ENCODE results near the gene RIT1. TPM values are rescaled to one million over a fixed set of nuclear protein-coding genes. Genes with fewer than 3 reads are reported as not detected.

Gene RIT1
- polyA plus RNA-seq, 3 donors = 49.2 to 56.8 (median 50.6) TPM

- DNase-seq (ENCODE audit: extremely low read depth in 1 of 11, low read depth in 9 of 11, low spot score in 4 of 11) = no peak
These were observed 33.2 kb downstream of the RIT1 start for GRCh38 chr1:155877945-155878344.

- no peak for DNase-seq (ENCODE audit: extremely low read depth in 1 of 11, low read depth in 9 of 11, low spot score in 4 of 11)
These were observed 37.3 kb downstream of the RIT1 start for GRCh38 chr1:155873860-155874259.

- DNase-seq (ENCODE audit: extremely low read depth in 1 of 11, low read depth in 9 of 11, low spot score in 4 of 11) = no peak
These were observed 38.6 kb downstream of the RIT1 start for GRCh38 chr1:155872527-155872926.

DNA sequence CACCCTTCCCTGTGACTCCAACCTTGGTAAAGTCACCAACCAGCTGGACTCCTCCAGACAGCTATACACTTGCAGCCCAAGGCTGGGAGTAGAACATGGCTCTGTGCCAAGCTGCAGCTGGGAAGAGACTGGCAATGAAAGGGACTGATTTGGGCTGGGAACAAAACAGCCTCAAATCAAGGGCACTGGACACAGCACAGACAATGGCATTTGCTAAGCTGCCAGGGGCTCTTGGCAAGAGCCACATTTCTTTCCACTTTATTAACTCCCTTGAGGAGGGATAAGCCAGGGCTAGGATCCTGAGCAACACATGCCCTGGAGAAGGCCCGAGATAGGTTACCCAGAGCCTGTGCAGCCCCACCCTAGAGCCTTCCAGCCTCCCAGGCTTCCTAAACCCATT lies 39.8 kb downstream of the RIT1 start:
- DNase-seq (ENCODE audit: extremely low read depth in 1 of 11, low read depth in 9 of 11, low spot score in 4 of 11) = no peak

GRCh38 chr1:155867766-155868165 lies 43.4 kb downstream of the RIT1 start:
- DNase-seq (ENCODE audit: extremely low read depth in 1 of 11, low read depth in 9 of 11, low spot score in 4 of 11) = no peak

GRCh38 chr1:155864393-155864792 lies 46.8 kb downstream of the RIT1 start:
- no peak for DNase-seq (ENCODE audit: extremely low read depth in 1 of 11, low read depth in 9 of 11, low spot score in 4 of 11)

- no peak for DNase-seq (ENCODE audit: extremely low read depth in 1 of 11, low read depth in 9 of 11, low spot score in 4 of 11)
These were observed 49.3 kb downstream of the RIT1 start for GRCh38 chr1:155861896-155862295.

- peak in 2 of 11 donors; percentile 5 to 8 for DNase-seq (ENCODE audit: extremely low read depth in 1 of 11, low read depth in 9 of 11, low spot score in 4 of 11)
These were observed 50.1 kb downstream of the RIT1 start for GRCh38 chr1:155860970-155861510.

DNA sequence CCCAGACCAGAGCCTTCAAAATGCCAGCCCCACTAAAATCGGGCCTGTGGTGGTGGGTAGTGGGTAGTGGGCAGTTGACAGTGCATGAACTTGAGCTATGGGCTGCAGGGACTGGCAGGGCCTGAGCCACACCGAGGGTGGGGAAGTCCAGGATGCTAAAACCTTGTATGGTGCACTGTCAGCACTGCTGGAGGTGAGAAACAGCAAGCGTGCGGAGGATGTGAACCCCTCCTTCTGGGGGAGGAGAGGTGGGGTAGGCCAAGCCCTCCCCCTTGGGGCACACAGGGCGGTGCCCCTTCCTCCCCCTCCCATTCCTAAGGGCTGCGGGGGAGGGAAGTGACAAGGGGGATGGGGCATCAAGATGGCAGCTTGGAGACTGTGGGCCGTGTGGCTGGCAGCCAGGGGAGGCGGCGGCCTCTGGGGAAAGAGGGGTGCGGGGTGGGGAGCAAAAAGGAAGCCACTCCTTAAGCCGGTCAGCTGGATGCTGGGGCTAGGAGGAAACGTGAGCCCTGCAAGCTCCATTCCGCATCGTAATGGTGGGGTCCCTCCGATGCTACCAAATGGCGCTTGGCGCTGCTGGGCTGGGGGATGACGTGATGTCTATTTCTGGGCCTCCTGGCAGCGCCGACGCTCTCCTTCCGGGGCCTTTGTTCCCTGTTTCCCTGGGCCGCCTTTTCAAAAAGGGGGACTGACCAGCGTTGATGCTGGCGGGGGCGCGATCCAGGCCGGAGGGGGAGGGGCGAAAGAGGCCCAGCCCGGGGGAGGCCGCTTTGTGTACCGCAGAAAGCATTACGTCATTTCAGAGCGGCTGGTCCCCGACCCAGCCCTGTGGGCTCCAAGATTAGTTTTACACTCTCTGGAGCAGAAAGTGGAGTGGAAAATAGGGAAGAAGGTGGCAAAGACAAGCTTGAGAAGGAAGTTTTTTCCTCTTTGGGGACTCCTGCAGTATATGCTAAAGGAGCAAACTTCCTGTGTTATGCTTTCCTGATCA lies 51.0 kb downstream of the RIT1 start:
- peak; percentile 58 to 81 (median 75) for DNase-seq (ENCODE audit: extremely low read depth in 1 of 11, low read depth in 9 of 11, low spot score in 4 of 11)

GRCh38 chr1:155859234-155859829 lies 51.8 kb downstream of the RIT1 start, which contains the start of gene SYT11:
TSS of gene SYT11 (plus strand) at chr1:155859567. CDS start at chr1:155859762, 195 bp downstream.
- DNase-seq (ENCODE audit: extremely low read depth in 1 of 11, low read depth in 9 of 11, low spot score in 4 of 11) = peak; percentile 94 to 97 (median 96)

GRCh38 chr1:155858800-155859233 lies 52.3 kb downstream of the RIT1 start:
- no peak for DNase-seq (ENCODE audit: extremely low read depth in 1 of 11, low read depth in 9 of 11, low spot score in 4 of 11)

DNA sequence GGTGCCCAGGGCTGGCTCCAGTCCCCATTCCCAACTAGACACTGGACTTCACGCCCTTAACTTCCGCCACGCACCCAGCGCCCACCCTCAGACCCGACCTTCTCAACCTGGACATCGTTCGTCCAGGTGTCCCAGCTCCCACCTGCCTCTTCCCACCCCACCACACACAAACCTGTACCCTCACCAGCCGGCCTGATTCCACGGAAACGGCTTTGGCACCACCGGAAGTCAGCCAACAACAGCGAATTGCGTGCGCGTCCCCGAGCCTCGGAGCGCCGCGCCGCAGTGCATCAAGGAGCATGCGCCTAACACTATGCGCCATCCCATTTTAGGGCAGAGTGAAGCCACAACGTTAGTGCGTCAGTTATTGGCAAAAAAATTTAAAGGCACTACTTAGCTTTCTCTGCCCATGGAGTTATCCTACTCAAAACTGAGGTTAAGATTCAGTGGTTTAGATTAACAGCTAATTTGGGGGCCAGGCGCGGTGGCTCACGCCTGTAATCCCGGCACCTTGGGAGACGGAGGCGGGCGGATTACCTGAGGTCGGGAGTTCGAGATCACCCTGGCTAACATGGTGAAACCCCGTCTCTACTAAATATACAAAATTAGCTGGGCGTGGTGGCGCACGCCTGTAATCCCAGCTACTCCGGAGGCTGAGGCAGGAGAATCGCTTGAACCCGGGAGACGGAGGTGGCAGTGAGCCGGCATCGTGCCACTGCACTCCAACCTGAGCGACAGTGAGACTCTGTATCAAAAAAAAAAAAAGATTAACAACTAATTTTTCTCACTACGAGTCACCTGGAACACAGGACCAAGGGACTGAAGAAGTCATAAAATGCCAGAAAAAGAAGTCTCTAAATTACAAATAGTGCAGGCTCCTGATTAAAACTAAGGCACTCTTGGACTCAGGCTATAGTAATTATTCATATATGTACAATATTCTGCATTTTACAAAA lies 53.9 kb downstream of the RIT1 start, which contains the start of gene GON4L:
Gene GON4L, minus strand, starts transcription at position 240 of the 956 bp plus-strand sequence. CDS start 3,434 bp downstream, outside the sequence.
- DNase-seq (ENCODE audit: extremely low read depth in 1 of 11, low read depth in 9 of 11, low spot score in 4 of 11) = peak; percentile 75 to 93 (median 89)

- no peak for DNase-seq (ENCODE audit: extremely low read depth in 1 of 11, low read depth in 9 of 11, low spot score in 4 of 11)
These were observed 54.7 kb downstream of the RIT1 start for GRCh38 chr1:155856257-155856974.

GRCh38 chr1:155850345-155850744 lies 60.8 kb downstream of the RIT1 start:
- no peak for DNase-seq (ENCODE audit: extremely low read depth in 1 of 11, low read depth in 9 of 11, low spot score in 4 of 11)

DNA sequence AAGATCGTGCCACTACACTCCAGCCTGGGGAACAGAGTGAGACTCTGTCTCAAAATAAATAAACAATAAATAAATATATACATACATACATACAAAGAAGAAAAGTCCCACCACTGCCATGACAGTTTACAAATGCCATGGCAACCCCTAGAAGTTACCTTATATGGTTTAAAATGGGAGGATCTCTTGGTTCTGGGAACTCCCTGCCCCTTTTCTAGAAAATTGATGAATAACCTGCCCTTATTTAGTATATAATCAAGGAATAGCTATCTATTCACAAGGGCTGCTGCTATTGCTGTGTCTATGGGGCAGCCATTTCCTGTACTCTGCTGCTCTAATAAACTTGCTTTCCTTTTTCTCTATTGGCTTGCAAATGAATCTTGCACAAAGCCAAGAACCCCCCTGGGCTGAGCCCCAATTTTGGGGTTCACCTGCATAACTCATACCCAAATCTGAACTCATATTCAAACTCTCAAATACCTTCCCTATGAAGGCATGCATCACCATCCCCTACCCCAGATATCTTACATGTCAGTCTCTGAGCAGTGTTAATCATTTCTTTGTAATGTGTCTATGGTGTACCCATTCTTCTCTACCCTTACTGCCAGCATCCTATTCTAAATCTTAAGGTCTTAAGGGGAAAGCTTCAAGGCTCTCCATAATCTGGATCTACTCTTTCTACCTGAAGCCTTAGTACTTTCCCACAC lies 63.2 kb downstream of the RIT1 start:
- no peak for DNase-seq (ENCODE audit: extremely low read depth in 1 of 11, low read depth in 9 of 11, low spot score in 4 of 11)

All from renal cortex interstitium (tissue), 11 donors.